GM12801 (cell line): ENCODE measurements around the gene TCF7L2.

Experiments
- TF ChIP-seq, protein P1 (sequence below): IDR thresholded peaks from one replicate; pipeline ENCODE4 v1.5.1; 2011; ENCODE audit warnings: control low read depth; ENCODE audit not compliant: insufficient read length; ENCODE audit errors: extremely low read depth

TCF7L2 gene

GRCh38 chr10:112969131-112969530 is 19.1 kb downstream of the TCF7L2 start:
- TF ChIP-seq, protein P1, sequence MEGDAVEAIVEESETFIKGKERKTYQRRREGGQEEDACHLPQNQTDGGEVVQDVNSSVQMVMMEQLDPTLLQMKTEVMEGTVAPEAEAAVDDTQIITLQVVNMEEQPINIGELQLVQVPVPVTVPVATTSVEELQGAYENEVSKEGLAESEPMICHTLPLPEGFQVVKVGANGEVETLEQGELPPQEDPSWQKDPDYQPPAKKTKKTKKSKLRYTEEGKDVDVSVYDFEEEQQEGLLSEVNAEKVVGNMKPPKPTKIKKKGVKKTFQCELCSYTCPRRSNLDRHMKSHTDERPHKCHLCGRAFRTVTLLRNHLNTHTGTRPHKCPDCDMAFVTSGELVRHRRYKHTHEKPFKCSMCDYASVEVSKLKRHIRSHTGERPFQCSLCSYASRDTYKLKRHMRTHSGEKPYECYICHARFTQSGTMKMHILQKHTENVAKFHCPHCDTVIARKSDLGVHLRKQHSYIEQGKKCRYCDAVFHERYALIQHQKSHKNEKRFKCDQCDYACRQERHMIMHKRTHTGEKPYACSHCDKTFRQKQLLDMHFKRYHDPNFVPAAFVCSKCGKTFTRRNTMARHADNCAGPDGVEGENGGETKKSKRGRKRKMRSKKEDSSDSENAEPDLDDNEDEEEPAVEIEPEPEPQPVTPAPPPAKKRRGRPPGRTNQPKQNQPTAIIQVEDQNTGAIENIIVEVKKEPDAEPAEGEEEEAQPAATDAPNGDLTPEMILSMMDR: no peak

DNA sequence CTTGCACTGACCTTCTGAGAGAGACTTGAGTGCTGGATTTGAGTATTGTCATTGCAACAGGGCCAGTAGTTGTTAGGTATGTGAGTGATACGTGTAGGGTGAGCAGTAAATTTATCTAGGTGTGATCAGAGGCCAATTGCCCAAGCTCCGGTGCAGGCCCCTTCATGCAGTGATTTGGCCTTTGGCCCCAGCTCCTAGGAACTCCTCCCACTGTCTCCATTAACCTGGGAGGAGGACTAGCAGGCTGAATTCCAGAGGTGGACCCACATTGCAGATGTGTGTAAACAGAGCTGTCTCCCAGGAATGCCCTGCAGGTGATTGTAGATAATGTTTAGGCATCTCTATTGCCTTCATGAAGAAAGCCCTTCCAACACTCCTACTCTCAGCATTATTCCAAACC is 19.5 kb downstream of the TCF7L2 start:
- TF ChIP-seq, protein P1: no peak

DNA sequence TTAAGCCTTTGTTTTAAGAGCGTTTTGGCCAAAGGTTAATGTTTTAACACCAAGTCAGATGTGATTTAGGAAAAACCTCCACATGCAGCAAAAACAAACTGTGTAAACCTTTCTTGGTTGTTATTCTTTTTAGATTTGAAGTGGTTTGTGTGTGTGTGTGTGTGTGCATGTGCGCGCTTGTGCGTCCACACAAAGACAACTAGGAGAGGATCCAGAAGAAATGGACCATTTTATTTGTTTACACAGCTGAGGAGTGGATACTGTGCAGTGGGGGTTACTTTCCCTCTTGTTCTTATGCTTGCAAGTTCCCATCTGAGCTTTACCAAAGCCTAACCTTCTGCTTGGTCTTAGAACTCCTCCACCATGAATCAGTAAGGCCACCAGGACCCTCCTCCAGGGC is 20.0 kb downstream of the TCF7L2 start:
- TF ChIP-seq, protein P1: no peak

DNA sequence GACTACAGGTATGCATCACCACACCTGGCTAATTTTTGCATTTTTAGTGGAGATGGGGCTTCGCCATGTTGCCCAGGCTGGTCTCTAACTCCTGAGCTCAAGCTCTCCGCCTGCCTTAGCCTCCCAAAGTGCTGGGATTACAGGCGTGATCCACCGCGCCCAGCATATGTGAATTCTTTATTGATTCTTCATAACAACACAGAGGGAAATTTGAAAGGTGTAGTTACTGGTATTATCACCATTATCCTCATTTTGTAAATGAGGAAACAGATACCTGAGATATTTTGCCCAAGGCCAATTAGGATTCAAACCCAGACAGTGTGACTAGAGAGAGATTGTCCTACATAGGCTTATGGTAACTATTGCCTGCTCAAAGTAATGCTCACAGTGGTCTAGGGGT is 22.6 kb downstream of the TCF7L2 start:
- TF ChIP-seq, protein P1: no peak

- TF ChIP-seq, protein P1: no peak
Measured at GRCh38 chr10:112973046-112973445, 23.0 kb downstream of the TCF7L2 start.

- TF ChIP-seq, protein P1: no peak
Measured at GRCh38 chr10:112973805-112974204, 23.8 kb downstream of the TCF7L2 start.

DNA sequence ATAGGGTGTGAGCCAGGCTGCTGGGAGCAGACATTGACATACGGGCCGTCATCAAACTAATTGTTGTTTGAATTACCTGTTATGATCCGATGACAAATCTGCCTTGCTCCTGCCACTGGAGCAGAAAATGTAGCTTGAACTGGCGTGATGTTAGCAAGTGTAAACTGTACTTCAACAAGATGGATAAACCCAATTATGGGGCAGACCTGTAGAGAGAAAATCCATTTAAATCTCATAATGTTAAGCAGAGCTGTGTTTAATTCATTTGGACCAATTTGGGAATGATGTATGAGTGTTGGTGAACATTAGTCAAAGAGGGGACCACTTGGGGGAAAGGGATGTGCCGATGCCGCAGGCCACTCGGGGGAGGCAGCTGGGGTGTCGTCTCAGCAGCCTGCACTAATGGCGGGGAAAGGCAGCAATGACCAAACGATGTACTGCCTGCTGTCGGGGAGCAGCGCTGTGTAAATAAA is 27.4 kb downstream of the TCF7L2 start:
- TF ChIP-seq, protein P1: no peak

- TF ChIP-seq, protein P1: no peak
Measured at GRCh38 chr10:112979927-112980326, 29.9 kb downstream of the TCF7L2 start.
